Astrocyte of the spinal cord (primary cell): Measurements from ENCODE around the gene GPX3.

Experiments used
- DNase-seq: peaks from one replicate; pipeline ENCODE4 v3.0.0; 2011; ENCODE audit warnings: low read depth, low spot score
- H3K4me3 ChIP-seq: 2 replicates; pipeline ENCODE4 v1.5.1; 2011; ENCODE audit warnings: low read depth, mild to moderate bottlenecking, low read length, moderate library complexity
- in situ Hi-C: cut with HindIII; loops from 2 replicates; pipeline ENCODE4 v1.10.0; 2017; ENCODE audit warnings: low sequenced_read_pairs
- TF ChIP-seq, protein P1 (sequence below): IDR thresholded peaks from 2 replicates; pipeline ENCODE4 v1.5.1; 2012; ENCODE audit warnings: low read depth, mild to moderate bottlenecking, low read length, inconsistent platforms

GPX3 gene

DNA sequence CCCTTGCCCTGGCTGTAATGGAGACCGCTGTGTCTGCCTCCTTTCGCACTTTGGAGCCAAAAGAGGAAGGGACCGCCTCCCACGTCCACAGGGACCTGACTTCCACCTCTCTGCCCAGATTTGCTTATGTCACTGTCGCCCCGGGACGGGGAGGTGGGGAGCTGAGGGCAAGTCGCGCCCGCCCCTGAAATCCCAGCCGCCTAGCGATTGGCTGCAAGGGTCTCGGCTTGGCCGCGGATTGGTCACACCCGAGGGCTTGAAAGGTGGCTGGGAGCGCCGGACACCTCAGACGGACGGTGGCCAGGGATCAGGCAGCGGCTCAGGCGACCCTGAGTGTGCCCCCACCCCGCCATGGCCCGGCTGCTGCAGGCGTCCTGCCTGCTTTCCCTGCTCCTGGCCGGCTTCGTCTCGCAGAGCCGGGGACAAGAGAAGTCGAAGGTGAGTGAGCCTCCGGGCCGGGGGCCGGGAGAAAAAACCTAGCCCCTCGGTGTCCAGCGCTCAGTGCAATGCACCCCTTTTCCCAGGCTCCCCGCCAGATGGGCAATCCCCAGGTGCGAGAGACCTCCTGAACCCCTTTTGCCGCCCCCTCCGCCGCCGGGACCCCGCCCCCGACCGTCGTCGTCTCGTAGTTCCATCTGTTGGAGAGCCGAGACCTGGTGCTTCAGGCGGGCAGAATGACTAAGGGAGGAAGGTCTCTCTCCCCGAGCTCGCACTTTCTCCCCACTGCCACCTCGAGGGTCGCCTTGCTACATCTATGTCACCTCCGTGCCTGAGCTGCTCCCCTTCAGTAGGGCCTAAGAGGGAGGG lies at the start of gene GPX3:
TSS of gene GPX3 (plus strand) at position 288 of the 807 bp plus-strand sequence. CDS start at position 352, 64 bp downstream.
- DNase-seq, result peak; percentile 42
- H3K4me3 ChIP-seq, result peak within 1 kb of the TSS; percentile 52
- in situ Hi-C loops, result no loop called here
- TF ChIP-seq, protein P1, sequence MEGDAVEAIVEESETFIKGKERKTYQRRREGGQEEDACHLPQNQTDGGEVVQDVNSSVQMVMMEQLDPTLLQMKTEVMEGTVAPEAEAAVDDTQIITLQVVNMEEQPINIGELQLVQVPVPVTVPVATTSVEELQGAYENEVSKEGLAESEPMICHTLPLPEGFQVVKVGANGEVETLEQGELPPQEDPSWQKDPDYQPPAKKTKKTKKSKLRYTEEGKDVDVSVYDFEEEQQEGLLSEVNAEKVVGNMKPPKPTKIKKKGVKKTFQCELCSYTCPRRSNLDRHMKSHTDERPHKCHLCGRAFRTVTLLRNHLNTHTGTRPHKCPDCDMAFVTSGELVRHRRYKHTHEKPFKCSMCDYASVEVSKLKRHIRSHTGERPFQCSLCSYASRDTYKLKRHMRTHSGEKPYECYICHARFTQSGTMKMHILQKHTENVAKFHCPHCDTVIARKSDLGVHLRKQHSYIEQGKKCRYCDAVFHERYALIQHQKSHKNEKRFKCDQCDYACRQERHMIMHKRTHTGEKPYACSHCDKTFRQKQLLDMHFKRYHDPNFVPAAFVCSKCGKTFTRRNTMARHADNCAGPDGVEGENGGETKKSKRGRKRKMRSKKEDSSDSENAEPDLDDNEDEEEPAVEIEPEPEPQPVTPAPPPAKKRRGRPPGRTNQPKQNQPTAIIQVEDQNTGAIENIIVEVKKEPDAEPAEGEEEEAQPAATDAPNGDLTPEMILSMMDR, result no peak

DNA sequence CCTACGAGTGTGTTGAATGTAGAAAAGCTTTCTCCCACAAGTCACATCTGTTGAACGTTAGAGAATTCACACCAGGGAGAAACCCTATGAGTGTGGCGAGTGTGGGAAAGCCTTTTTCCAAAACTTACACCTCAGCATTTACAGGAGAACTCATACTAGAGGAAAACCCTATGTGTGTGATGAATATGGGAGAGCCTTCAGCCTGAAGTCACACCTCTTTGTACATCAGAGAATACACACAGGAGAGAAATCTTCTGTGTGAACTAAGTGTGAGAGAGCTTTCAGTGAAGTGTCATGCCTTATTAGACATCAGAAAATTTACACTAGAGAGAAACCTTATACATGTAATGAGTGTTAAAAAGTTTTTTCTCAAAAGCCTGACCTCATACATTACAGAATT lies 41.8 kb upstream of the GPX3 start:
- DNase-seq, result no peak
- TF ChIP-seq, protein P1, result no peak
- H3K4me3 ChIP-seq, result no peak overlapping the region
- in situ Hi-C loops, result no loop called here

- in situ Hi-C loops, result no loop called here
- H3K4me3 ChIP-seq, result no peak overlapping the region
- no peak for DNase-seq
- TF ChIP-seq, protein P1, result no peak
These were observed 32.6 kb upstream of the GPX3 start for GRCh38 chr5:150987746-150988145.

DNA sequence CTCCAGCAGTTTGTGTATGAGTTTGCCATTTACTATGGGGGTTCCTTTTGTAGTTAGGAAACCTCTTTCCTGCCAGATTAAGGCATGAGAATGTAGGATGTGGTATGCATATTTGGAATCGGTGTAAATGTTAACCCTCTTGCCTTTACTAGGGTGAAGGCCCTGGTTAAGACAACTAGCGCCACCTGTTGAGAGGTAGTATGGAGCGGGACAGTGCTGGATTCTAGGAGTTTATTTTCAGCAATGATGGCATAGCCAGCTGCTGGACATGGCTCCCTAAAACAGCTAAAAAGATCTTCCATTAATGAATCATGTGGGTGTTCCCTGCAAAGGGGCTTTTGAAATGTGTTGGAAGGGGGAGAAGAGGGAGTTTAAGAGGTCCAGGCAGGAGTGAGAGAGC lies 30.7 kb upstream of the GPX3 start:
- in situ Hi-C loops, result no loop called here
- DNase-seq, result no peak
- H3K4me3 ChIP-seq, result no peak overlapping the region
- TF ChIP-seq, protein P1, result peak; percentile 4

DNA sequence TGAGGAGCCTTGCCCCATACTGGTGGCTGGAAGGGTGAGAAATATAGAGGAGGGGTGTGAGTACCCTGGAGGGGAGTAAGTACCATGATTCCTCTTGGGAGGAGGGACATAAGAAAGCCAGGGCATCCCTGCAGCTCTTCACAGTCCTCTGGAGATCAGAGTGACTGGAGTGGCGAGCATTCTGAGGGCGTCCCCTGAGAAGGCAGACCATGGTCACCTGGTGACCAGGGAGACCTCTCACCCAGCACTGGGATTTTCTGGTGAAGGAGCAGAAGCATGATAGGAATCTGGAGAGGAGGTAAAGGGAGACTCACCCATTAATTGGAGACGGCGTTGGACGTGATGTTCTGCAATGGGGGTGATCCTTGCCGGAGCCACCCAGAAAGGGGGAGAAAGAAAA lies 27.7 kb upstream of the GPX3 start:
- in situ Hi-C loops, result no loop called here
- H3K4me3 ChIP-seq, result no peak overlapping the region
- TF ChIP-seq, protein P1, result no peak
- no peak for DNase-seq

- in situ Hi-C loops, result no loop called here
- TF ChIP-seq, protein P1, result no peak
- H3K4me3 ChIP-seq, result no peak overlapping the region
These were observed 27.0 kb upstream of the GPX3 start for GRCh38 chr5:150993422-150993821.

More at GRCh38 chr5:150993422-150993821, 27.0 kb upstream of the GPX3 start:
- DNase-seq, result no peak
